ENCODE results near the gene IL17C. TPM values are rescaled to one million over a fixed set of nuclear protein-coding genes. Genes with fewer than 3 reads are reported as not detected.

Gene IL17C
- total and polyA plus RNA-seq, 9 donors: not detected

- Histone ChIP-seq H3K4me3 (no peak overlapping the region), H3K4me1 (ENCODE audit: insufficient read depth) (peaks cover 14% of the 10 kb centered on the region), H3K36me3 (no peaks in the 10 kb centered on the region), H3K27me3 (no peaks in the 10 kb centered on the region), H3K27ac (no peak overlapping the region), H3K9me3 (no peaks in the 10 kb centered on the region)
- intact Hi-C loops (cut with DNase I): no loop called here
- TF ChIP-seq POLR2A (IDR thresholded peaks at IDR 0.05) (no peak), EP300 (IDR thresholded peaks at IDR 0.05) (no peak), CTCF (IDR thresholded peaks at IDR 0.05) (no peak)
- DNase-seq: no peak
- 92 to 97% (median 95%) methylated on average over 12 of the region's 12 CpGs for WGBS, 3 donors
Observed at GRCh38 chr16:88616736-88617135, 21.6 kb upstream of the IL17C start.

GRCh38 chr16:88617268-88618031 is 20.9 kb upstream of the IL17C start:
- H3K27me3 ChIP-seq: no peaks in the 10 kb centered on the region
- H3K4me1 ChIP-seq (ENCODE audit: insufficient read depth): peaks cover 14% of the 10 kb centered on the region
- intact Hi-C loops (cut with DNase I): no loop called here
- no peaks in the 10 kb centered on the region for H3K36me3 ChIP-seq
- no peaks in the 10 kb centered on the region for H3K9me3 ChIP-seq
- DNase-seq: no peak
- H3K27ac ChIP-seq: no peak overlapping the region
- 90 to 93% (median 91%) methylated on average over 20 of the region's 20 CpGs for WGBS, 3 donors
- no peak for TF ChIP-seq CTCF (IDR thresholded peaks at IDR 0.05)
- TF ChIP-seq POLR2A (IDR thresholded peaks at IDR 0.05): no peak
- TF ChIP-seq EP300 (IDR thresholded peaks at IDR 0.05): no peak
- H3K4me3 ChIP-seq: no peak overlapping the region

GRCh38 chr16:88618182-88618955 is 20.0 kb upstream of the IL17C start:
- H3K4me3 ChIP-seq: no peak overlapping the region
- H3K36me3 ChIP-seq: no peaks in the 10 kb centered on the region
- TF ChIP-seq POLR2A (IDR thresholded peaks at IDR 0.05): no peak
- TF ChIP-seq CTCF (IDR thresholded peaks at IDR 0.05): no peak
- TF ChIP-seq EP300 (IDR thresholded peaks at IDR 0.05): no peak
- H3K4me1 ChIP-seq (ENCODE audit: insufficient read depth): peaks cover 14% of the 10 kb centered on the region
- no peaks in the 10 kb centered on the region for H3K9me3 ChIP-seq
- H3K27me3 ChIP-seq: no peaks in the 10 kb centered on the region
- no peak for DNase-seq
- WGBS, 3 donors: 78 to 85% (median 80%) methylated on average over 20 of the region's 20 CpGs
- no peak overlapping the region for H3K27ac ChIP-seq
- intact Hi-C loops (cut with DNase I): no loop called here

GRCh38 chr16:88618956-88619667 is 19.3 kb upstream of the IL17C start:
- TF ChIP-seq POLR2A (IDR thresholded peaks at IDR 0.05) (no peak), CTCF (IDR thresholded peaks at IDR 0.05) (no peak), EP300 (IDR thresholded peaks at IDR 0.05) (no peak)
- intact Hi-C loops (cut with DNase I): no loop called here
- no peaks in the 10 kb centered on the region for H3K27me3 ChIP-seq
- peaks cover 10% of the 10 kb centered on the region for H3K4me1 ChIP-seq (ENCODE audit: insufficient read depth)
- H3K4me3 ChIP-seq: no peak overlapping the region
- H3K9me3 ChIP-seq: no peaks in the 10 kb centered on the region
- H3K27ac ChIP-seq: no peak overlapping the region
- DNase-seq: no peak
- H3K36me3 ChIP-seq: no peaks in the 10 kb centered on the region
- WGBS, 3 donors: 90 to 95% (median 91%) methylated on average over 19 of the region's 19 CpGs

Measured in ovary (tissue), 9 donors.